ENCODE results near the gene PHLPP1.

- TF ChIP-seq POLR2A (IDR thresholded peaks at IDR 0.05): no peak
- TF ChIP-seq CTCF (IDR thresholded peaks at IDR 0.05): no peak
Measured at GRCh38 chr18:62786689-62787088, 71.3 kb downstream of the PHLPP1 start.

Data from ovary (tissue), 3 donors.